ENCODE measurements around the gene SLC24A4. TPM values are rescaled to one million over a fixed set of nuclear protein-coding genes. Genes with fewer than 3 reads are reported as not detected.

SLC24A4 gene
- total and polyA plus RNA-seq, 10 donors, result 0.29 to 8.9 (median 4.2) TPM

DNA sequence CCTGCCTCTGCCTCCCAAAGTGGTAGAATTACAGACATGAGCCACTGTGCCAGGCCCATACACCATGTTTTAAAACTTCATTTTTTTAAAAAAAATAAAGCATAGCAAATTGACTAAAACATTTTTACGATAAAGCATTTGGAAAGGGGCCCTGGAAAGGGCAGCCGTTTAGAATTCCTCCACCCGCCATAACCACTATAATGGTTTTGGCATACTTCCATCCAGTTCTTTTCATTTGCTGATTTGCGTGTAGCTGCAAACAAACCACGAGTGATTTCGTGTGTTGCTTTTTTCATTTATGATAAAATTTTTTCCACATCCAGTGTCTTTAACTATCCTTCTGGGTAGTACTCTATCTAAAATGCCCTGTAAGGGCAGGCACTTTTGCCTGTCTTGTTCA is 98.8 kb downstream of the SLC24A4 start:
- intact Hi-C loops (cut with DNase I; ENCODE audit: low total_unique reads), result no loop called here
- no peak overlapping the region for H3K4me3 ChIP-seq
- peaks cover 0 to 28% (median 9%) of the 10 kb centered on the region in 6 donors for H3K4me1 ChIP-seq
- peaks cover 0 to 9% (median 2%) of the 10 kb centered on the region in 8 donors for H3K9me3 ChIP-seq
- WGBS, 5 donors, result 44 to 56% (median 47%) methylated on average over 6 of the region's 6 CpGs
- H3K27ac ChIP-seq, result no peak overlapping the region
- no peak for DNase-seq
- no peak for TF ChIP-seq POLR2A (IDR thresholded peaks at IDR 0.05)
- no peak for TF ChIP-seq POLR2AphosphoS5 (IDR thresholded peaks at IDR 0.05)
- TF ChIP-seq, protein P1, sequence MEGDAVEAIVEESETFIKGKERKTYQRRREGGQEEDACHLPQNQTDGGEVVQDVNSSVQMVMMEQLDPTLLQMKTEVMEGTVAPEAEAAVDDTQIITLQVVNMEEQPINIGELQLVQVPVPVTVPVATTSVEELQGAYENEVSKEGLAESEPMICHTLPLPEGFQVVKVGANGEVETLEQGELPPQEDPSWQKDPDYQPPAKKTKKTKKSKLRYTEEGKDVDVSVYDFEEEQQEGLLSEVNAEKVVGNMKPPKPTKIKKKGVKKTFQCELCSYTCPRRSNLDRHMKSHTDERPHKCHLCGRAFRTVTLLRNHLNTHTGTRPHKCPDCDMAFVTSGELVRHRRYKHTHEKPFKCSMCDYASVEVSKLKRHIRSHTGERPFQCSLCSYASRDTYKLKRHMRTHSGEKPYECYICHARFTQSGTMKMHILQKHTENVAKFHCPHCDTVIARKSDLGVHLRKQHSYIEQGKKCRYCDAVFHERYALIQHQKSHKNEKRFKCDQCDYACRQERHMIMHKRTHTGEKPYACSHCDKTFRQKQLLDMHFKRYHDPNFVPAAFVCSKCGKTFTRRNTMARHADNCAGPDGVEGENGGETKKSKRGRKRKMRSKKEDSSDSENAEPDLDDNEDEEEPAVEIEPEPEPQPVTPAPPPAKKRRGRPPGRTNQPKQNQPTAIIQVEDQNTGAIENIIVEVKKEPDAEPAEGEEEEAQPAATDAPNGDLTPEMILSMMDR (IDR thresholded peaks at IDR 0.05 in 8 of 11, conservative IDR thresholded peaks at IDR 0.05 in 3 of 11), result no peak
- H3K27me3 ChIP-seq (replicated peaks in 1 of 7), result no peaks in the 10 kb centered on the region
- no peaks in the 10 kb centered on the region for H3K36me3 ChIP-seq

DNA sequence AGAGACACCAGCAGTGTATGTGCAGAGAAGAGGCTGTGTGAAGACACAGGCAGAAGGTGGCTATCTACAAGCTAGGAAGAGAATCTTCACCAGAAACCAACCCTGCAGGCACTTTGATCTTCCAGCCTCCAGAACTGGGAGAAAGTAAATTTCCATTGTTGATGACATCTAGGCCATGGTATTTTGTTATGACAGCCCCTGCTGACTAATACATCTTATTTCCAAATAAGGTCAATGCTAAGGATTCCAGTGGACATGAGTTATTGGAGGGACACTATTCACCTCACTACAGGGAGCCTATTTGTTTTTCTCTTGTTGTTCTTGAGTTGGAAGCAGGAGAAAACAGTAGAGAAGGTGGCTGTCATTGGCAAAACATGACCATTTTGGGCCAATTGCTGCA is 102.1 kb downstream of the SLC24A4 start:
- intact Hi-C loops (cut with DNase I; ENCODE audit: low total_unique reads), result no loop called here
- H3K4me3 ChIP-seq, result no peak overlapping the region
- TF ChIP-seq POLR2A (IDR thresholded peaks at IDR 0.05) (no peak), POLR2AphosphoS5 (IDR thresholded peaks at IDR 0.05) (no peak)
- TF ChIP-seq, protein P1 (IDR thresholded peaks at IDR 0.05 in 8 of 11, conservative IDR thresholded peaks at IDR 0.05 in 3 of 11), result no peak
- peaks cover 0 to 17% (median 9%) of the 10 kb centered on the region in 6 donors for H3K4me1 ChIP-seq
- DNase-seq, result no peak
- no peaks in the 10 kb centered on the region for H3K36me3 ChIP-seq
- no peaks in the 10 kb centered on the region for H3K9me3 ChIP-seq
- peak overlapping the region in 1 of 8 donors; percentile 70 for H3K27ac ChIP-seq
- no peaks in the 10 kb centered on the region for H3K27me3 ChIP-seq (replicated peaks in 1 of 7)

DNA sequence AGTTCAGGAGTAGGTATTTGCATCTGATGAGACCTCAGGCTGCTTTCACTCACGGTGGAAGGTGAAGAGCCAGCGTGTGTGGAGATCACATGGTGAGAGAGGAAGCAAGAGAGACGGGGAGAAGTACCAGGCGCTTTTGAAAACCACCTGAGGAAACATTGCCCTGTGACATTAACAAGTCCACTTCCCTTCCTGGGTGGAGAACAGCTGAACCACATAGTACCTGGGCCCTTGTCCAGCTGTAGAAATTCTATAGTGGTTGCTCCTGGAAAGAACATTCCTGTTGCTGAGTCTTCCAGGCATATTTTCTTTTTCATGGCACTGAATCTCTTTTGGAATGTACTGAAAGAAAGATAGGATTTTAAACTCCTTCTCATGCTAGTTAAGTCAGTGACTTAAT is 103.3 kb downstream of the SLC24A4 start:
- Histone ChIP-seq H3K4me1 (peaks cover 0 to 17% (median 9%) of the 10 kb centered on the region in 6 donors), H3K36me3 (no peaks in the 10 kb centered on the region), H3K27ac (peak overlapping the region in 5 of 8 donors; percentile 13 to 70 (median 64)), H3K9me3 (no peaks in the 10 kb centered on the region), H3K4me3 (peak overlapping the region in 1 of 8 donors; percentile 22), H3K27me3 (replicated peaks in 1 of 7) (peaks cover 0 to 3% (median 0%) of the 10 kb centered on the region in 7 donors)
- 12 to 25% (median 18%) methylated on average over 4 of the region's 4 CpGs for WGBS, 5 donors
- intact Hi-C loops (cut with DNase I; ENCODE audit: low total_unique reads), result no loop called here
- no peak for TF ChIP-seq POLR2A (IDR thresholded peaks at IDR 0.05)
- TF ChIP-seq, protein P1 (IDR thresholded peaks at IDR 0.05 in 8 of 11, conservative IDR thresholded peaks at IDR 0.05 in 3 of 11), result no peak
- TF ChIP-seq POLR2AphosphoS5 (IDR thresholded peaks at IDR 0.05), result no peak
- no peak for DNase-seq

DNA sequence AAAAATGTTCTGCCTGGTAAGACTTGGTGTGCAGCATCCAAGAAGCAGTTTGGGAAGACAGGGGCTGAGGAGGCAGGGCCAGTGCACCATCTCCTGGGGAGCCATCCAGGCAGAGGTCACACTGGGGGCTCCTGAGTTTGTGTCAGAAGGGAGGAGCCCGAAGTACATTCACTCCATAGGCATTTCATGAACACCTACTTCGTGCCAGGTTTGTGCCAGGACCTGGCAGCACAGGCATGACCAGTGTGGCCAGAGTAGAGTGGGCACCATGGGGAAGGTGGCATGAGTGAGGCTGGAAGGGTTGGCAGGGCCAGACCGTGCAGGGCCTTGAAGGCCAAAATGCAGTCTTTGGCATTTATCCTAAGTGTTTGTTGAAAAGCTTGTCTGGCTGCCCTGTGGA is 104.1 kb downstream of the SLC24A4 start:
- Histone ChIP-seq H3K9me3 (no peaks in the 10 kb centered on the region), H3K27ac (peak overlapping the region in 3 of 8 donors; percentile 13 to 70 (median 64)), H3K4me1 (peaks cover 0 to 17% (median 9%) of the 10 kb centered on the region in 6 donors), H3K36me3 (no peaks in the 10 kb centered on the region), H3K27me3 (replicated peaks in 1 of 7) (peaks cover 0 to 6% (median 0%) of the 10 kb centered on the region in 7 donors), H3K4me3 (no peak overlapping the region)
- intact Hi-C loops (cut with DNase I; ENCODE audit: low total_unique reads), result no loop called here
- WGBS, 5 donors, result 78 to 94% (median 83%) methylated on average over 3 of the region's 3 CpGs
- TF ChIP-seq, protein P1 (IDR thresholded peaks at IDR 0.05 in 8 of 11, conservative IDR thresholded peaks at IDR 0.05 in 3 of 11), result no peak
- no peak for TF ChIP-seq POLR2A (IDR thresholded peaks at IDR 0.05)
- no peak for TF ChIP-seq POLR2AphosphoS5 (IDR thresholded peaks at IDR 0.05)
- no peak for DNase-seq

All from spleen (tissue), 11 donors.